Mesenchymal stem cell (in vitro differentiated cells and primary cell): ENCODE results near the gene IL6R.

Experiments
- DNase-seq: peaks from one replicate; pipeline ENCODE4 v3.0.0-alpha.2; 2013
- H2AFZ ChIP-seq: one replicate; pipeline ENCODE4 v1.6.1; 2013; ENCODE audit warnings: low read depth, mild to moderate bottlenecking, control low read depth, inconsistent platforms, low read length, moderate library complexity
- H2AK5ac ChIP-seq: 2 replicates; pipeline ENCODE4 v1.6.1; 2013; ENCODE audit warnings: low read length, moderate library complexity, mild to moderate bottlenecking, inconsistent platforms; ENCODE audit not compliant: severe bottlenecking
- H2BK120ac ChIP-seq: one replicate; pipeline ENCODE4 v1.6.1; 2013; ENCODE audit warnings: low read depth, mild to moderate bottlenecking, inconsistent platforms, low read length, moderate library complexity
- H2BK12ac ChIP-seq, 2 experiments: one replicate each; pipeline ENCODE4 v1.6.1; 2013; ENCODE audit warnings: inconsistent platforms in 2 of 2, low read length in 2 of 2, mild to moderate bottlenecking in 2 of 2, moderate library complexity in 2 of 2, control low read depth in 1 of 2
- H2BK15ac ChIP-seq: one replicate; pipeline ENCODE4 v1.6.1; 2013; ENCODE audit warnings: mild to moderate bottlenecking, low read depth, inconsistent platforms; ENCODE audit not compliant: poor library complexity, severe bottlenecking
- H2BK5ac ChIP-seq: 2 replicates; pipeline ENCODE4 v1.6.1; 2013; ENCODE audit warnings: low read depth, mild to moderate bottlenecking, low read length, control low read depth, inconsistent platforms; ENCODE audit not compliant: poor library complexity, severe bottlenecking
- H3K14ac ChIP-seq, 2 experiments: one replicate each; pipeline ENCODE4 v1.6.1; 2013; ENCODE audit warnings: inconsistent platforms in 2 of 2, low read length in 2 of 2, control low read depth in 1 of 2, mild to moderate bottlenecking in 1 of 2, moderate library complexity in 1 of 2
- H3K18ac ChIP-seq, 2 experiments: one replicate each; pipeline ENCODE4 v1.6.1; 2013; ENCODE audit warnings: inconsistent platforms in 2 of 2, low read length in 2 of 2, control low read depth in 1 of 2, low read depth in 1 of 2, mild to moderate bottlenecking in 1 of 2
- H3K23ac ChIP-seq, 2 experiments: one replicate each; pipeline ENCODE4 v1.6.1; 2013; ENCODE audit warnings: inconsistent platforms in 2 of 2, low read length in 2 of 2, mild to moderate bottlenecking in 2 of 2, moderate library complexity in 2 of 2, control low read depth in 1 of 2
- H3K27ac ChIP-seq: 2 replicates; pipeline ENCODE4 v1.5.1; 2013; ENCODE audit warnings: mild to moderate bottlenecking, moderate library complexity, low read length, control low read depth, inconsistent platforms; ENCODE audit not compliant: poor library complexity, severe bottlenecking
- H3K27me3 ChIP-seq, 2 experiments: 2 replicates each; pipeline versions ENCODE4 v1.6.1 to v1.7.0; 2013; ENCODE audit warnings: low read length in 2 of 2, mild to moderate bottlenecking in 2 of 2, moderate library complexity in 2 of 2, control low read depth in 1 of 2, inconsistent platforms in 1 of 2; ENCODE audit not compliant: control insufficient read depth in 1 of 2, insufficient read depth in 1 of 2
- H3K36me3 ChIP-seq, 2 experiments: 2 replicates each; pipeline versions ENCODE4 v1.6.1 to v1.7.0; 2013; ENCODE audit warnings: low read length in 2 of 2, control low read depth in 1 of 2, inconsistent platforms in 1 of 2, low read depth in 1 of 2, mild to moderate bottlenecking in 1 of 2; ENCODE audit not compliant: insufficient read depth in 2 of 2, control insufficient read depth in 1 of 2
- H3K4ac ChIP-seq, 2 experiments: one replicate each; pipeline ENCODE4 v1.6.1; 2013; ENCODE audit warnings: inconsistent platforms in 2 of 2, low read length in 2 of 2, mild to moderate bottlenecking in 2 of 2, moderate library complexity in 2 of 2, control low read depth in 1 of 2, low read depth in 1 of 2
- H3K4me1 ChIP-seq: 2 replicates; pipeline ENCODE4 v1.6.1; 2013; ENCODE audit warnings: low read depth, low read length, control low read depth; ENCODE audit not compliant: control insufficient read depth, insufficient read depth
- H3K4me2 ChIP-seq: 2 replicates; pipeline ENCODE4 v1.6.1; 2013; ENCODE audit warnings: low read length, mild to moderate bottlenecking, inconsistent platforms; ENCODE audit not compliant: poor library complexity, severe bottlenecking
- H3K4me3 ChIP-seq, 2 experiments: 2 replicates each; pipeline versions ENCODE4 v1.5.1 to v1.7.0; 2013; ENCODE audit warnings: low read length in 2 of 2, mild to moderate bottlenecking in 2 of 2, control low read depth in 1 of 2, low read depth in 1 of 2; ENCODE audit not compliant: insufficient read depth in 1 of 2
- H3K79me1 ChIP-seq: replicated peaks from 2 replicates; pipeline ENCODE4 v1.6.1; 2013; ENCODE audit warnings: mild to moderate bottlenecking, control low read depth, low read length, inconsistent platforms; ENCODE audit not compliant: poor library complexity, severe bottlenecking
- H3K9ac ChIP-seq: 2 replicates; pipeline ENCODE4 v1.7.0; 2013; ENCODE audit warnings: mild to moderate bottlenecking, low read length, moderate library complexity
- H3K9me3 ChIP-seq: 2 replicates; pipeline ENCODE4 v1.7.0; 2013; ENCODE audit warnings: mild to moderate bottlenecking, low read length; ENCODE audit not compliant: control insufficient read depth
- H4K8ac ChIP-seq: one replicate; pipeline ENCODE4 v1.6.1; 2013; ENCODE audit warnings: inconsistent platforms, mild to moderate bottlenecking, low read length, moderate library complexity
- H4K91ac ChIP-seq: one replicate; pipeline ENCODE4 v1.6.1; 2013; ENCODE audit warnings: mild to moderate bottlenecking, low read length, inconsistent platforms
- WGBS: methylation state at CpG from one replicate; pipeline ENCODE4 v1.1.7; 2013; ENCODE audit warnings: mixed read lengths; 5-methylcytosine and 5-hydroxymethylcytosine counted together

The IL6R gene

GRCh38 chr1:154454386-154455120, 49.4 kb downstream of the IL6R start:
- H2AFZ ChIP-seq, result no peak overlapping the region
- H3K4me3 ChIP-seq, result no peak overlapping the region
- no peaks in the 10 kb centered on the region for H3K79me1 ChIP-seq
- H3K23ac ChIP-seq, result no peak overlapping the region
- no peak overlapping the region for H2BK12ac ChIP-seq
- DNase-seq, result no peak
- no peak overlapping the region for H2AK5ac ChIP-seq
- H3K27me3 ChIP-seq, result no peaks in the 10 kb centered on the region
- H3K4me2 ChIP-seq, result no peak overlapping the region
- H3K9me3 ChIP-seq, result no peaks in the 10 kb centered on the region
- no peak overlapping the region for H2BK120ac ChIP-seq
- H3K36me3 ChIP-seq, result peaks cover 7 to 53% of the 10 kb centered on the region in 2 experiments
- H4K91ac ChIP-seq, result no peak overlapping the region
- no peak overlapping the region for H3K14ac ChIP-seq
- H3K18ac ChIP-seq, result no peak overlapping the region
- no peak overlapping the region for H3K9ac ChIP-seq
- H3K4me1 ChIP-seq, result peaks cover 11% of the 10 kb centered on the region
- no peak overlapping the region for H2BK15ac ChIP-seq
- H3K4ac ChIP-seq, result no peak overlapping the region
- H3K27ac ChIP-seq, result no peak overlapping the region
- WGBS, result 92% methylated on average over 5 of the region's 5 CpGs
- no peak overlapping the region for H4K8ac ChIP-seq
- no peak overlapping the region for H2BK5ac ChIP-seq

GRCh38 chr1:154456631-154457030, 51.5 kb downstream of the IL6R start:
- Histone ChIP-seq H3K9ac (no peak overlapping the region), H2BK12ac (no peak overlapping the region), H3K27ac (no peak overlapping the region), H3K4me1 (peaks cover 11% of the 10 kb centered on the region), H3K4ac (no peak overlapping the region), H4K91ac (no peak overlapping the region), H2AFZ (no peak overlapping the region), H2BK15ac (no peak overlapping the region), H3K23ac (no peak overlapping the region), H3K18ac (no peak overlapping the region), H3K27me3 (no peaks in the 10 kb centered on the region), H3K36me3 (peaks cover 4 to 38% of the 10 kb centered on the region in 2 experiments), H2BK5ac (no peak overlapping the region), H2BK120ac (no peak overlapping the region), H2AK5ac (no peak overlapping the region), H3K9me3 (no peaks in the 10 kb centered on the region), H3K79me1 (no peaks in the 10 kb centered on the region), H3K4me3 (no peak overlapping the region), H3K14ac (no peak overlapping the region), H4K8ac (no peak overlapping the region), H3K4me2 (no peak overlapping the region)
- 97% methylated on average over 5 of the region's 6 CpGs for WGBS
- no peak for DNase-seq

- Histone ChIP-seq H2BK12ac (no peak overlapping the region), H3K4me3 (no peak overlapping the region), H4K8ac (no peak overlapping the region), H3K4me2 (no peak overlapping the region), H3K4ac (no peak overlapping the region), H3K79me1 (no peaks in the 10 kb centered on the region), H3K36me3 (peaks cover 4 to 34% of the 10 kb centered on the region in 2 experiments), H4K91ac (no peak overlapping the region), H3K14ac (no peak overlapping the region), H2BK15ac (no peak overlapping the region), H3K9ac (no peak overlapping the region), H3K27ac (no peak overlapping the region), H2AK5ac (peak overlapping the region; percentile 80), H2AFZ (no peak overlapping the region), H2BK120ac (no peak overlapping the region), H3K9me3 (no peaks in the 10 kb centered on the region), H3K27me3 (no peaks in the 10 kb centered on the region), H3K23ac (peak overlapping the region in 1 of 2 experiments; percentile 51), H3K4me1 (peaks cover 9% of the 10 kb centered on the region), H2BK5ac (no peak overlapping the region), H3K18ac (peak overlapping the region in 1 of 2 experiments; percentile 61)
- no peak for DNase-seq
Measured at GRCh38 chr1:154459080-154459479, 53.9 kb downstream of the IL6R start.

DNA sequence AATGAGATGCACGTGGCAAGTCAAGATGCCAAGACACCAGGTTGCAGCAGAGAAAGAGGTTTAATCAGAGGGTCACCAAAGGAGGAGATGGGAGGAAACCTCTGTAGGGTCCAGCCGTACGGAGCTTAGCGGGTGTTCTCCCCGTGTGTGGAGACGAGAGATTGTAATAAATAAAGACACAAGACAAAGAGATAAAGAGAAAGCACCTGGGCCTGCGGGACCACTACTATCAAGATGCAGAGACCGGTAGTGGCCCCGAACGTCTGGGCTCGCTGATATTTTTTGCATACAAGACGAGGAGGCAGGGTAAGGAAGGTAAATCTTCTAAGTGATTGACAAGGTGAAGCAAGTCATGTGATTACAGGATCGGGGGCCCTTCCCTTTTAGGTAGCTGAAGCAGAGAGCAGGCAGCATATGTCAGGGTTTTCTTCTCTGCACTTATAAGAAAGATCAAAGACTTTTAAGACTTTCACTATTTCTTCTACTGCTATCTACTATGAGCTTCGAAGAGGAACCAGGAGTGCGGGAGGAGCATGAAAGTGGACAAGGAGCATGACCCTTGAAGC, 55.6 kb downstream of the IL6R start:
- H3K4ac ChIP-seq, result no peak overlapping the region
- H3K9ac ChIP-seq, result no peak overlapping the region
- peaks cover 18% of the 10 kb centered on the region for H3K4me1 ChIP-seq
- no peak overlapping the region for H2BK5ac ChIP-seq
- H2BK12ac ChIP-seq, result peak overlapping the region in 1 of 2 experiments; percentile 63
- no peak overlapping the region for H2BK120ac ChIP-seq
- no peak overlapping the region for H3K14ac ChIP-seq
- H2BK15ac ChIP-seq, result peak overlapping the region; percentile 23
- H2AK5ac ChIP-seq, result peak overlapping the region; percentile 85
- H3K4me2 ChIP-seq, result no peak overlapping the region
- H3K27ac ChIP-seq, result no peak overlapping the region
- peaks cover 7 to 33% of the 10 kb centered on the region in 2 experiments for H3K36me3 ChIP-seq
- no peak for DNase-seq
- H3K18ac ChIP-seq, result no peak overlapping the region
- H3K4me3 ChIP-seq, result no peak overlapping the region
- H3K23ac ChIP-seq, result no peak overlapping the region
- WGBS, result 83% methylated on average over 15 of the region's 15 CpGs
- H4K8ac ChIP-seq, result no peak overlapping the region
- no peak overlapping the region for H2AFZ ChIP-seq
- no peak overlapping the region for H4K91ac ChIP-seq
- H3K9me3 ChIP-seq, result no peaks in the 10 kb centered on the region
- no peaks in the 10 kb centered on the region for H3K79me1 ChIP-seq
- no peaks in the 10 kb centered on the region for H3K27me3 ChIP-seq
